ENCODE measurements around the gene TCOF1.
"Not testable (repeated sequence)": the region's sequence is repeated elsewhere in the genome, so short reads cannot be mapped to it uniquely, and the experiment has no call there.

Gene TCOF1

DNA sequence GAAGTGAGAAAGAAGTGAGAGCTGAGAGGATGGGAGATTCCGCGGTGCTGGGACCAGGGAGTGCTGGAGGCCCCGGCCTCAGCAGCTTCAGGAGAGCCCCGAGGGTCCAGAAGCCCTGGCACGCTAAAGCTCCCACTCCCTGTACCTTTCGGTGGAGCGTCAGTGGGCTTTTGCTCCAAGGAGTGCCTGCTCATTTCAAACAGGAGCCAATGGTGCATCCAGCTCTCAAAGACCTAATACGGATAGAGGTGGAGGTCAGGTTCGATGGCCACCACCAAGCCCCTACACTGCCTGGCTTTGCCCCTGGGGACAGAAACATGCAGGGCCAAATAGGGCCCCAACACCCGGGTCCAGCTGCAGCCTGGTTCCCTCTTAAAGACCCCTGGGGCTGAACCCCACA lies 47.0 kb downstream of the TCOF1 start:
- DNase-seq (ENCODE audit: low spot score) = no peak

DNA sequence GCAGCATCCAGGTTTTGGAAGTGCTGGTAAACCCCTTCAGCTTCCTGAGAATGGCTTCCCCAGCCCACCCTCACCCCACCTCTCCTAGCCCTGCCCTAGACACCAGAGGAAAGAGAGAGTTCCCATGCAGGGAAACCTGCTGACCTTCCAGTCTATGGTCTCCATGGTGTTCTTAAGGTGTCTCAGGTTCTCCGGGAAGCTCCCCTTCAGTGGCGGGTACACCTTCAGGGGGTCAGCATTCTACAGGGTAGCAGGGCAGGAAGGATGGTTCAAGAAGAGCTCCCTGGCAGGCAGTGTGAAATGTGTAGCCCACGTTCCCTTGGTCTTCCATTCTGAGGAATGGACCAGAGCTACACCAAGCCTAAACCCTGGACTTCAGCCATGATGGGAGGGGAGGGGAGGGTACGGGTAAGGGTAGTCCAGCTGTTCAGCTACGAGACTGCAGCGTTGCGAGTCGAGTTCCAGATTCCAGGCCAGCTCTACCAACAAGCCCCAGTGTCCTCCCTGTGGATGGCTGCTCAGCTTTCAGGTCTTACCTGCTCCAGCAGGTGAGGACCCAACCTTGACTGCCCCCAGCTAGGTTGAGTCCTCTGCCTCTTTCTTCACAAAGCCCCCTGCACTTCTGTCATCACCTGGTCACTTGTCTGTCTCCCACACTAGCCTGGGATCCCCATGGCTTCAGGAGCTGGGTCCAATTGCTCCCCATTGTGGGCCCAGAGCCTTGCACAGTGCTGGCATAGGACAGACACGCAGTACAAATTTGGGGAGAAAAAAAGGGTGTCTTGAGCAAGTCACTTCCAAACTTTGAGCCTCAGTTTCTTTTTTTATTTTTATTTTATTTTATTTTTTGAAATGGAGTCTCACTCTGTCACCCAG lies 47.7 kb downstream of the TCOF1 start:
- DNase-seq (ENCODE audit: low spot score) = no peak

DNA sequence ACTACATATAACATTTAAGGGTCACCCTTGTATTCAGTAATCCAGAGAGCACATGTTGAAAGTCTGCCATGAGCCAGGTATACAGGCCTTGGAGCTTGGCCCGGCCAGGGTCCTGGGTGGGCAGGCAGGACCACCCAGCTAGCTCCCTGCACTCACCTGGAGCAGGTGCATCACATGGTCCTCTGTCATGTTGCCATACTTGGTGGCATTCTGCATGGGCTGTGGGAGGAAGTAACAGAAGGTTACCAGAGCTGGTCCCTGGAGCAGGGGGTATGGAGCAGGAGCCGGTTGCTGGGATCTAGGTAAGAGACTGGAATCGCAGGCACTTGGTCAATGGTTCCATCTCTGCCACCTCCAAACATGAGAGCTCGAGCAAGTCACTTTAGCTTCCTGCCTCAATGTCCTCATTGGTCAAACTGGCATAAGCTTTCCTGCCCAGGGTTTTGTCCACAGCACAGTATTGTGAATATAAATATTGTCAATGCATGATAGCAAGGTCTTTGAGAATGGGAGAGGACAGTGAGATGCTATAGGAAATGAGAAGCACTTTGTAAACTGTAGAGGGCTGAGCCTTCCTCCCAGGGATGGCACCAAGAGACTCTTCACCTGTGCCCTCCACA lies 48.7 kb downstream of the TCOF1 start:
- no peak for DNase-seq (ENCODE audit: low spot score)

DNA sequence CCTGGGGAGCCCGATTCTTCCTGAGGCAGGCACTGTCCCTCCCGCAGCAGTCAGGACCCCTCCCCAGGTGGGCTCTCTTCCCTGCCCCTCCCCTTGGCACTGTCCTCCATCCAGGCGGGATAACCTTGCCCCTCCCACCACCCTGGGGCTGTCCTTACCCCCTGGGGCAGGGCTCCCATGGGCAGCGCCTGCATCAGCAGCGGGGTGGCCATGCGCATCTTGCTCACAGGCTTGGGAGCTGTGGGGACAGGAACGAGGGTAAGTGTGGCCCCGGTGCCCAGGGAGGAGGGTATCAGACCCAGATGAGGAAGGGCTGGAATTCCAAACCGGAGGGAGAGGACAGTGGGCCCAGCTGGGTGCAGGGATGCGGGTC lies 49.2 kb downstream of the TCOF1 start:
- DNase-seq (ENCODE audit: low spot score) = no peak

- DNase-seq (ENCODE audit: low spot score) = no peak
These were observed 49.7 kb downstream of the TCOF1 start for GRCh38 chr5:150407096-150407720.

DNA sequence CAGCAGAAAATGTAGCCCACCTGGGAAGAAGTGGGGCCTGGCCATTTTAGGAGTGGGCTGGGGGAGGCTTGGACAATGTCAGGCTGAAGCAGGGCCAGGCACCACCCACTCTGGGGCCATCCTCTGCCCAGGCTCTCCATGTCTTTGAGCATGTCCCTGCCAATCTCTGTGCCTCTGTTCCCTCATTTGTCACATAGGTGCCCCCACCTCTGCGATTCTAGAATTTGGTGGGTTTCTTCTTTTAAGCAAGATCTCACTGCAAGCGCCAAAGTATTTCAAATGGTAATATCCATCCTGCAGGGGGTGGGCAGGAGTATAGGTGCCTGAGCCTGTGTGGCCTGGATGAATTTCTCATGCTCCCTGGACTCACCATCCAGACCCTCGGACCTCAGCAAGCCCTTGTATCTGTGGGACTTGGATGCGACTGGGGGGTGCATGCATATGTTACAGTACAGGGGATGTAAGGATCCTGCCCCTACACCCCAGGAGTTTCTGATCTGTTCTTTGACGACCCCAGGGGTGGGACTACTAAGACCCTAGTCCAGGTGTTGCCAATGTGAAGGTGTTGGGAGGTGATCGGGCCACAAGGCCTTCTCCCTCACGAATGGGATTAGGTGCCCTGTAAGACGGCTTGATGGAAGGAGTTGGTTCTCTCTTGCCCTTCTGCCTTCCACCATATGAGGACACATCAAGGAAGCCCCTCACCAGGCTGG lies 50.9 kb downstream of the TCOF1 start:
- DNase-seq (ENCODE audit: low spot score) = no peak

- peak; percentile 63 for DNase-seq (ENCODE audit: low spot score)
These were observed 52.4 kb downstream of the TCOF1 start for GRCh38 chr5:150409638-150410523.

- DNase-seq (ENCODE audit: low spot score) = peak; percentile 58
These were observed 53.2 kb downstream of the TCOF1 start for GRCh38 chr5:150410524-150411244.

DNA sequence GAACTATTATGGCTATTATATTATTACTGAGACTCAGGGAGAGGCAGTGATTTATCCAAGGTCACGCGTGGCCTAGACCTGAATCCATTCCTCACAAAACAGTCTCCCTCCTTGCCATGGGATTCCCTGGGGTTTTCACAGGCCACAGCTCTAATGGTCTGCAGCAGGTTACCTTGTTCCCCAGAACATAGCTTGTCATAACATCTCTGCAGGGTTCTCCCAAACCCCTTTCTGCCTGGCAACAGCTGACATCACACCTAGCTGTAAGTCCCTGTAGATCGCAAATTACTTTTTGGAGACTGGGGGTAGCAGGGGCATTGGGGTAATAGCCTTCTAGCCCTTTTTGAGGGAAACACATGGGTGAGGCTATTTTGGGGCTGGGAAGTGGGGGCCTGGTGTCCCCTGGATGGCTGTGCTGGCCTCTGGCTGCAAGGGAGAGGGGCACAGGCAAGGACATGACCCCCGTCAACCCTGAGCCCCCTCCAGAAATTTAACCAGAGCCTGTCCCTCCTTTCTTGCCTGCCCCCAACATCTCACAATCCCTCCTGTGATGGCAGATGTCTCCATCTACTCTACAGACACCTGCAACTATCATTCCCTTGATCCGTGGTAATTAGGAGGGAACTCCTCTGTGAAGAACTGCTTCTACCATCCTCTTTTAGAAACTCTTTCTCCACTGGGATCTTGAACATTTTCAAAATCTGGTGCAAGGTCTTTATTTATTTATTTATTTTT lies 53.9 kb downstream of the TCOF1 start:
- peak; percentile 69 for DNase-seq (ENCODE audit: low spot score)

GRCh38 chr5:150412319-150413175 lies 55.0 kb downstream of the TCOF1 start, which contains the start of gene CD74:
TSS of gene CD74 (minus strand) at chr5:150412910. CDS start at chr5:150412749, 161 bp downstream.
- peak; percentile 95 for DNase-seq (ENCODE audit: low spot score)

GRCh38 chr5:150413176-150413901 lies 55.8 kb downstream of the TCOF1 start:
- DNase-seq (ENCODE audit: low spot score) = no peak

DNA sequence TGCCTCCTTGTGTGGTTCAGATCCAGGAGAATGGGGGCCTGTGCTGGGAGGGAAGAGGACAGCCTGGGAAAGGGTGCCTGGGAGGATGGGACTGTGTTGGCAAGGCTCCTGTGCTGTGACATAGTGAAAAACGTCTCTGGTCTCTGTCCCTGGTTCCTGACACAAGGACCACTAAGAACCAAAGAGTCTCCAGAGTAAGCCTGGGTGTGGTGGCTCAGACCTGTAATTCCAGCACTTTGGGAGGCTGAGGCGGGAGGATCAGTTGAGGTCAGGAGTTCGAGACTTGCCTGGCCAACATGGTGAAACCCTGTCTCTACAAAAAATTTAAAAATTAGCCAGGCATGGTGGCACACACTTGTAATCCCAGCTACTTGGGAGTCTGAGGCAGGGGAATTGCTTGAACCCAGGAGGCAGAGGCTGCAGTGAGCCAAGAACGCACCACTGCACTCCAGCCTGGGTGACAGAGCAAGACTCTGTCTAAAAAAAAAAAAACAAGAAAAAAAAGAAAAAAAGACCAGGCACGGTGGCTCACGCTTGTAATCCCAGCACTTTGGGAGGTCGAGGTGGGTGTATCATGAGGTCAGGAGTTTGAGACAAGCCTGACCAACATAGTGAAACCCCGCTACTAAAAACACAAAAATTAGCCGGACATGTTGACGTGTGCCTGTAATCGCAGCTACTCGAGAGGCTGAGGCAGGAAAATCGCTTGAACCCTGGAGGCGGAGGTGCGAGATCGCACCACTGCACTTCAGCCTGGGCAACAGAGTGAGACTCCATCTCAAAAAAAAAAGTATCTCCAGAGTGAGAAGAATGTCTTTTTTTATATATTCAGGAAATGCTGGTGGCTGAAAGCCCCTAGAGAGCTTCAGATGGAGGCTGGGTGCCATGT lies 56.6 kb downstream of the TCOF1 start:
- not testable (repeated sequence) for DNase-seq (ENCODE audit: low spot score)

GRCh38 chr5:150419630-150420270 lies 62.3 kb downstream of the TCOF1 start:
- no peak for DNase-seq (ENCODE audit: low spot score)

DNA sequence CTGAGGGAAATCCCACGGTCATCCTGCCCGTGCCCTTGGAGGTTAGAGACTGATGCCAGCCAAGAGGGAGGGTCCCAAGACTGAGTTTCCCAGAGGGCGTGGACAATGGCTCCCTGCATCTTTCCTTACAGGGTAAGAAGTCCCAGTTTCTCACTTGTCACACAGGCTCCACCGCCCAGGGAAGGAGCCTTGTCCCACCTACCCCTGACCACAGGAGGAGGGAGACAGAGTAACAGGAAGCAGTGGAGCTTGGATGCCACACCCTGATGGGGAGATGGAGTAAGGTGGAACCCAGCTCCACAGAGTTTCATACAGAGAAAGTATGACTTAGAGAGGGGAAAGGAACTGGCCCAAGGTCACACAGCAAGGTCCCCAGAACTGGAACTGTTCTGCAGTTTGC lies 64.6 kb downstream of the TCOF1 start:
- DNase-seq (ENCODE audit: low spot score) = no peak

DNA sequence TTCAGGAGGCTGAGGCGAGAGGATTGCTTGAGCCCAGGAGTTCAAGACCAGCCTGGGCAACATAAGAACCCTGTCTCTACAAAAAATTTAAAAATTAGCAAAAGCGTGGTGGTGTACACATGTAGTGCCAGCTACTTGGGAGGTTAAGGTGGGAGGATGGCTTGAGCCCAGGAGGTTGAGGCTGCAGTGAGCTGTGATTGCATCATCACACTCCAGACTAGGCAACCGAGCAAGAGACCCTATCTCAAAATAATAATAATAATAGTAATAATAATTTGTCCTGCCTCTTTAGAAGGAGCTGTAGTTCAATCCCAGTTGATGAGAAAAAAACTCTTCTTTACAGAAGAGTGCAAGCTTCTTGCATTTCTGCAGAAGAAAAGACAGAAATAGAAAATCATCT lies 65.3 kb downstream of the TCOF1 start:
- DNase-seq (ENCODE audit: low spot score) = no peak

DNA sequence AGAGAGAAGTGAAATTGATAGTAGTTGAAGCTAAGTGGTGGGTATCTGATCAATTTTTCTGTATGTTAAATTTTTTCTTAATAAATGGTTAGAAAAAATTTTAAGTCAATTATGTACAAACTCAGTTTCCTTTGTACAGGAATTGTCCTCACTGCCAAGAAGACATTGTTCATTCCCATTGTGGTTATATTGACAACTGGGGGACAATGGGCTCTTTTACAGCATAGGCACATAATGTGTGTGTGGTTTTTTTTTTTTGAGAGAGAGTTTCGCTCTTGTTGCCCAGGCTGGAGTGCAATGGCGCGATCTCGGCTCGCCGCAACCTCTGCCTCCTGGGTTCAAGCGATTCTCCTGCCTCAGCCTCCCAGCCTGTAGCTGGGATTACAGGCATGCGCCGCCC lies 68.7 kb downstream of the TCOF1 start:
- DNase-seq (ENCODE audit: low spot score) = not testable (repeated sequence)
